AG10803 (cell line): Measurements from ENCODE around the gene ADCY1.

Experiments
- DNase-seq: peaks from one replicate; pipeline ENCODE4 v3.0.0; 2010; ENCODE audit warnings: low read depth
- H3K4me3 ChIP-seq: 2 replicates; pipeline ENCODE4 v1.5.1; 2011; ENCODE audit warnings: mild to moderate bottlenecking, low read length, control low read depth
- TF ChIP-seq, protein P1 (sequence below): conservative IDR thresholded peaks from 2 replicates; pipeline ENCODE4 v1.5.1; 2011; ENCODE audit warnings: mild to moderate bottlenecking, low read length, control low read depth, inconsistent platforms

Gene ADCY1

DNA sequence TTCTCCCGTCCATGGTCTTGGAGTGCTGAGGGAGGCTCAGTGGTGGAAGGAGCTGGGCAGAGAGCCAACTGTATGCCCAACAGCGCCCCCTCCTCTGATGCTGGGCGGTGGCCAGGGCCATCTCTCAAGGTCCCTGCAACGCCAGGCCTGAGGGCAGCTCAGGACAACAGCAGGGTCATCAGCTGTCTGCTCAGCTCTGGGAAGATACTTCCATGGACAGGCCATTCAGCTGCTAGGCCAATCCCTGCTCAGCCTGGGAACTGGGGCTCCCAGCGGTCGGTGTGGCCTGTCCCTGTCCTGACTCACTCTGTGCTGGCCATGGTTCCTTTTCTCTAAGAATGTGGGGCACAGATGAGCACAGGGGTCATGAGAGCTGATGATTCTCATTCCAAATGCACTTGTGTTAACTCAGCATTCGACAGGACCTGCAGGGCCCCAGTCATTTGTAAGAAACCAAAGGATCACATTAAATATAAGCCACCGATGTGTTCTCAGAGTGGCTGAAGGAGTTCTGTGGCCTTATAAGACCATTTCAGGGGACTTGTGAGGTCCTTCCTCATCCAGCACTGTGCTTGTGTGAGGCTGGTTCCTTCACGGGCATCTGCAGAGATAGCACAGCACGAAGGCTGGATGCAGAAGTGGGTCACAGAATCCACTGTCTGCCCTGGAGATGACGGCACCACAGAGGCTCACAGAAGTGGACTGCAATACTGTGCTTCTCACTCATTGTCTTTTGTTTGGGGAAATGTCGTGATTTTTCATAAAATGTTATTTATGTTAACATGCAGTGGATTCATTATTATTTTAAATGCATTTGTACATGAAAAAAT, 73.0 kb downstream of the ADCY1 start:
- DNase-seq = peak; percentile 13
- TF ChIP-seq, protein P1, sequence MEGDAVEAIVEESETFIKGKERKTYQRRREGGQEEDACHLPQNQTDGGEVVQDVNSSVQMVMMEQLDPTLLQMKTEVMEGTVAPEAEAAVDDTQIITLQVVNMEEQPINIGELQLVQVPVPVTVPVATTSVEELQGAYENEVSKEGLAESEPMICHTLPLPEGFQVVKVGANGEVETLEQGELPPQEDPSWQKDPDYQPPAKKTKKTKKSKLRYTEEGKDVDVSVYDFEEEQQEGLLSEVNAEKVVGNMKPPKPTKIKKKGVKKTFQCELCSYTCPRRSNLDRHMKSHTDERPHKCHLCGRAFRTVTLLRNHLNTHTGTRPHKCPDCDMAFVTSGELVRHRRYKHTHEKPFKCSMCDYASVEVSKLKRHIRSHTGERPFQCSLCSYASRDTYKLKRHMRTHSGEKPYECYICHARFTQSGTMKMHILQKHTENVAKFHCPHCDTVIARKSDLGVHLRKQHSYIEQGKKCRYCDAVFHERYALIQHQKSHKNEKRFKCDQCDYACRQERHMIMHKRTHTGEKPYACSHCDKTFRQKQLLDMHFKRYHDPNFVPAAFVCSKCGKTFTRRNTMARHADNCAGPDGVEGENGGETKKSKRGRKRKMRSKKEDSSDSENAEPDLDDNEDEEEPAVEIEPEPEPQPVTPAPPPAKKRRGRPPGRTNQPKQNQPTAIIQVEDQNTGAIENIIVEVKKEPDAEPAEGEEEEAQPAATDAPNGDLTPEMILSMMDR = no peak

DNA sequence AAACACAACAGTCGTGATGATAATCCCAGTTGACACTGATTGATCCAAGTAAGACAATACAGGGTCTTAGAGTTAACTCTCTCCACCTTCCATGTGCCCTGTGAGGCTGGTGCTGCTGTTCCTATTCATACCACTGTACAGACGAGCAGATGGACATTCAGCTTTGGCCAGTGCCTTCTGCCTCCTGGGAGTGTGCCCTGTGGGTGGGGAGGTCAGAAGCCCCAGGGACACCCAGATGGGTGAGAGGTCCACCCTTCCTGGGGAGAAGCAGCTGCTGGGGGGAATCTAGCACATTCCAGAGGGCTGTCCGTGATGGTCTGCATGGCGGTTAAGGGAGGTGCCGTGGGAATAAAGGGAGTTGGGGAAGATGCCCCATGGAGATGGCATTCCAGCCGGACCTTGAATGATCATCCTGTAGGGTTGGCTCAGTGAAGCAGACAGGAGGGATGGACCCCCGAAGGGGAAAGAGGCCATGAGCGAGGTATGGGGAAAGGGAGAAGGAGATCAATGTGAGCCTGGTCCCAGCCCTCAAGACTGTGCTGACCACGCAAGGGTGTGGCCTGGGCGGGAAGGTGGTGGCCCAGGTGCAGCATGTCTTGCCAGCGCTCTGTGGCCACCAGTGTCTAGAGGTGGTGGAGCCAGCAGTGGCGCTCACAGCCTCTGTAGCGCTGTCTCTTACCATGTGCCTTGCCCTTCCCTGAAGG, 74.0 kb downstream of the ADCY1 start:
- DNase-seq = no peak
- no peak overlapping the region for H3K4me3 ChIP-seq

More for the DNA sequence above, 73.0 kb downstream of the ADCY1 start:
- H3K4me3 ChIP-seq = no peak overlapping the region

DNA sequence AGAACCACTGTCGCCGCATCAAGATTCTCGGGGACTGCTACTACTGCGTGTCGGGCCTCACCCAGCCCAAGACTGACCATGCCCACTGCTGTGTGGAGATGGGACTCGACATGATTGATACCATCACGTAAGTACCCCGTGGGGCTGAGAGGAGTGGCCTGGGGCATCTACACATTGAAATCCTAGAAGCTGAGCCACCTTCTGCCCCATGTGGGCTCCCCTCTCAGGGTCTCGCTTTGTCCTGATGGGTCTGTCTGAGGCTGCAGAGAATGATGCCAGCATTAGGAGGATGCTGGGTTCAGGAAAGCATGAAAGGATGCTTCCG, 74.5 kb downstream of the ADCY1 start:
- H3K4me3 ChIP-seq = no peak overlapping the region
- DNase-seq = no peak
- TF ChIP-seq, protein P1 = no peak

More for the DNA sequence above, 74.0 kb downstream of the ADCY1 start:
- TF ChIP-seq, protein P1 = no peak

DNA sequence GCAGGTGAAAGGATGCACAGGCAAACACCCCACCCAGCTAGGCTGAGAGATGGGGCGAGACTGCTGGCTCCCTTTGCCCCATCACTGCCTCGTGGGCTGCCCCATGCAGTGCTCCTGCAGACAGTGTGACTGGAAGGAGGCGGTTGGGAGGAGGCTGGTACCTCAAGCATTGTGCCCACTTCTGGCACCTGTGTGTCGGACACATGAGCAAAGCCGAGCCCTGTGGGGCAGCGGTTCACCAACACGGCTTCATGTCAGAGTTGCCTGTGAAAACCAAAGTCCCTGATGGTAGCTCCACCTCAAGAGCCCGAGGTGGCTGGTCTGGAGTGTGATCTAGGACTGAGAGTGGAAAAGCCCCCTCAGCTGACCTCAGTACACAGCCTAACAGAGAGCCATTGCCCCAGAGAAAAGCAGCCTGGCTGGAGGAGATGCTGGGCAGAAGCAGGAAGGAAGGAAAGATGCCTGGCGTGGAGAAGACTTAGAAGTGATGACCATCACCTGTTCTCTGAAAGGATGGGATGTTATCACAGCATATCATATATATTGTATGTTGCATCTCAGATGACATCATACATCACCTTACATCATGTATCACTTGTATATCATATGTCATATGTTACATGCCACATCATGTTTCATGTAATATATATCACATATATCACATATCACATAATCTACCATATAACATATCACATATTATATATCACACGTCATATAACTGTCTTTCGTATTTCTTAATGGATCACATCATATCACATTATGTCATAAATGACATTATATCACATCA, 75.6 kb downstream of the ADCY1 start:
- DNase-seq = no peak
- TF ChIP-seq, protein P1 = no peak
- no peak overlapping the region for H3K4me3 ChIP-seq

DNA sequence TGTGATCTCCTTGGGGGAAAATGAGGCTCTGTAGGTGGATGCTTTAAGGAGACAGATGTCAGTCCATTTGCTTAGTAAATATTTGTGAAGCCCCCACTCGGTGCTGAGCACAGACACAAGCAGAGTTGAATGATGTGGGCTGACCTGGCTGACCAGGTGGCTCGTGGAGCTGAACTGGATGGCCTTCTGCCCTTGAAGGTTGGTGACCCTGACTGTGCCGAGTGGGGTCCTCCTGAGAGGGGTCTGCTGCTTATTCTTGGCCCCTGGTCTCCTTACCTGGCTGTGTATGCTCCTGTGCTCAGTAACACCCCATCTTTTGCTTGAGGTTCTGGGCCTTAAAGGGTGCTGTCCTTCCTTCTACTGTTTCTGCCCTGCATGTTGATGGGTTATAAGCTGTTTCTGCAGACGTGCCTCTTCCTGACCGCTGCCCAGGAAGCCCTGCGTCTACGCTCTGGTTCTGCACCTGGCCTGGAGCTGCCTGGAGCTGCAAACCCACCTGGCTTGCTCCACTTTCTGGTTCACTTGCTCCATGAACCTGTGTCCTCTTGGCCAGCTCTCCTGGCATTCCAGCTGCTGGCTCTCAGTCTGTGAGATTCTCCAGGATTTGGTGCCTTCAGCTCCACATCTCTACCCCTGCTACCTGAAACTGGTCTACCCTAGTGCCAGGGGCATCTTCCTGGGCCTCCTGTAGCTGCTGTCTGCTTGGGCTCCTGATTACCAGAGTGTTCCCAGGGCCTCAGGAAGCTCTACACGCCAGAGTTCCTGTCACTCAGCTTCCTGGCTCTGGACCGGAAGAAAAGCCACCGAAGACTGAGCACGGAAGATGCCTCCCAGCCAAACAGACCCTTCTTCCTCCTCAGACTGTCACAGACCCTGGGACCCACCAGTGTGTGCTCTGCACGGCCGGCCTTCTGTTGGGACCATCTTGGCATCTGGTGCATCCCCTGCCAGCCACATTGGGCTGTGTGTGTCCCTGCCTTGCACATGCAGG, 76.5 kb downstream of the ADCY1 start:
- no peak overlapping the region for H3K4me3 ChIP-seq
- DNase-seq = no peak
- TF ChIP-seq, protein P1 = no peak

DNA sequence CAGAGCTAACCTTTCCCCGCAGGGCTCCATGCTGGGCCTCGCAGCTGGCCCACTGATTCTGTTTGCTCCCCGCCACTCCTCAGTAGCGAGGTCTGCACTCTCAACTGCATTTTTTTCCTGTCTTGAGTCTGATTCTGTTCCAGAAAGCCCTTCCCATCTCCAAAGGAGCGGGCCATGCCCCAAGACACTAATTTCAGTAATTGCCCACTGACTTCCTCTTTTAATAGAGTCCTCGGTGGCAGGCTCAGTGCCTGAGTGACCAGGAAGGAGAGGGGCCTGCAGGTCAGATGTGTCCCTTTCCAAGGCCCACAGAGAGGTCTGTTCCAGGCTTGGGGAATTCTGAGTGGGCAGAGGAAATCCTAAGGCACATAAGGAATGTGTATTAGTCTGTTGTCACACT, 77.4 kb downstream of the ADCY1 start:
- no peak overlapping the region for H3K4me3 ChIP-seq
- TF ChIP-seq, protein P1 = no peak
- DNase-seq = no peak
